C4-2B (cell line): ENCODE measurements around the gene TLX3.

ENCODE experiments used
- ZFX ChIP-seq: fragments of 450-650 bp; IDR thresholded peaks from 2 replicates; pipeline ENCODE4 v1.6.1; 2017
- TF ChIP-seq, protein P1 (sequence below): fragments of 450-650 bp; conservative IDR thresholded peaks from 2 replicates; pipeline ENCODE4 v1.5.1; 2017; ENCODE audit warnings: mild to moderate bottlenecking

DNA sequence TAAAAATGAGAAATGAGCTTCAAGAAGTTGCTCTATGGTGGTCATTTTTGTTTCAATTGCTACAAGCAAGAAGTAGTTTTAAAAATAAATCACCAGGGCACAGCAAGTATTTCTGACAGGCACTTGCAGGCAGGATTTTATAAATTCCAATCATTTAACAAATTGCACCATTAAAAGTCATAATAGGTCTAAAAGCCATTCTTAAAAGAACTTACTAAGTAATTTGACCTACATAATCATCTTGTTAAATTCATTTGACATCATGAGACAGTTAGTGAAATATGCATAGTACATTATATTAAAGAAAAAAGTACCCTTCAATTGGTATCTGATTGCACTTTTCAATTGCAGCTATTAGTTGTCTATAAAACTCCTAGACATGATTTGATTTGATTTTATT is 31.0 kb downstream of the TLX3 start:
- TF ChIP-seq, protein P1, sequence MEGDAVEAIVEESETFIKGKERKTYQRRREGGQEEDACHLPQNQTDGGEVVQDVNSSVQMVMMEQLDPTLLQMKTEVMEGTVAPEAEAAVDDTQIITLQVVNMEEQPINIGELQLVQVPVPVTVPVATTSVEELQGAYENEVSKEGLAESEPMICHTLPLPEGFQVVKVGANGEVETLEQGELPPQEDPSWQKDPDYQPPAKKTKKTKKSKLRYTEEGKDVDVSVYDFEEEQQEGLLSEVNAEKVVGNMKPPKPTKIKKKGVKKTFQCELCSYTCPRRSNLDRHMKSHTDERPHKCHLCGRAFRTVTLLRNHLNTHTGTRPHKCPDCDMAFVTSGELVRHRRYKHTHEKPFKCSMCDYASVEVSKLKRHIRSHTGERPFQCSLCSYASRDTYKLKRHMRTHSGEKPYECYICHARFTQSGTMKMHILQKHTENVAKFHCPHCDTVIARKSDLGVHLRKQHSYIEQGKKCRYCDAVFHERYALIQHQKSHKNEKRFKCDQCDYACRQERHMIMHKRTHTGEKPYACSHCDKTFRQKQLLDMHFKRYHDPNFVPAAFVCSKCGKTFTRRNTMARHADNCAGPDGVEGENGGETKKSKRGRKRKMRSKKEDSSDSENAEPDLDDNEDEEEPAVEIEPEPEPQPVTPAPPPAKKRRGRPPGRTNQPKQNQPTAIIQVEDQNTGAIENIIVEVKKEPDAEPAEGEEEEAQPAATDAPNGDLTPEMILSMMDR = no peak
- no peak for TF ChIP-seq ZFX
